CD4-positive, CD25-positive, alpha-beta regulatory T cell (primary cell): ENCODE measurements around the gene ZNF804B. TPM values are rescaled to one million over a fixed set of nuclear protein-coding genes. Genes with fewer than 3 reads are reported as not detected.
A peak's percentile ranks its signal among the peaks of the same experiment; 100 is the strongest.

Experiments
- ATAC-seq, 2 donors: fragments of 150-1000 bp; cut with Tn5 transposase; one replicate each; pipeline ENCODE4 v1.10.0; 2021; ENCODE audit warnings: low read depth in 2 of 2, moderate number of reproducible peaks in 2 of 2, moderate library complexity in 1 of 2
- DNase-seq, 3 donors: peaks; one replicate each; pipeline versions ENCODE4 v3.0.0 to v3.0.0-alpha.2; 2012 to 2022; ENCODE audit warnings: mixed read lengths in 1 of 3
- H3K27ac ChIP-seq: one replicate; pipeline ENCODE4 v1.7.0; 2013; ENCODE audit warnings: mild to moderate bottlenecking, low read length; ENCODE audit not compliant: insufficient read depth, poor library complexity, severe bottlenecking
- H3K27me3 ChIP-seq: one replicate; pipeline ENCODE4 v1.7.0; 2013; ENCODE audit warnings: low read length; ENCODE audit not compliant: control insufficient read depth, insufficient read depth
- H3K36me3 ChIP-seq: one replicate; pipeline ENCODE4 v1.7.0; 2013; ENCODE audit warnings: mild to moderate bottlenecking, low read length, moderate library complexity; ENCODE audit not compliant: control insufficient read depth, insufficient read depth
- H3K4me1 ChIP-seq: 2 replicates; pipeline ENCODE4 v1.7.0; 2013; ENCODE audit warnings: mild to moderate bottlenecking, low read length; ENCODE audit not compliant: insufficient read depth, control insufficient read depth, poor library complexity, severe bottlenecking
- H3K4me3 ChIP-seq: one replicate; pipeline ENCODE4 v1.7.0; 2013; ENCODE audit warnings: low read depth, mild to moderate bottlenecking, low read length, moderate library complexity
- H3K9me3 ChIP-seq, 2 experiments: 1 replicate in 1 of 2; 2 replicates in 1 of 2; pipeline ENCODE4 v1.7.0; 2013; ENCODE audit warnings: low read length in 2 of 2, mild to moderate bottlenecking in 1 of 2, moderate library complexity in 1 of 2; ENCODE audit not compliant: control insufficient read depth in 2 of 2
- H3K27ac Mint-ChIP-seq, 3 donors: one replicate each; pipeline ENCODE4 v1.8.0; 2020 to 2022; ENCODE audit warnings: mild to moderate bottlenecking in 3 of 3, mixed read lengths in 3 of 3, moderate library complexity in 2 of 3
- H3K27me3 Mint-ChIP-seq: one replicate; pipeline ENCODE4 v1.8.0; 2022; ENCODE audit warnings: mild to moderate bottlenecking, mixed read lengths
- H3K36me3 Mint-ChIP-seq: one replicate; pipeline ENCODE4 v1.8.0; 2020; ENCODE audit warnings: mixed read lengths
- H3K4me1 Mint-ChIP-seq, 4 donors: one replicate each; pipeline ENCODE4 v1.8.0; 2020 to 2022; ENCODE audit warnings: mixed read lengths in 4 of 4, mild to moderate bottlenecking in 1 of 4
- H3K4me3 Mint-ChIP-seq, 4 donors: one replicate each; pipeline ENCODE4 v1.8.0; 2020 to 2022; ENCODE audit warnings: mild to moderate bottlenecking in 4 of 4, mixed read lengths in 4 of 4, moderate library complexity in 3 of 4
- H3K9me3 Mint-ChIP-seq, 7 donors: one replicate each; pipeline ENCODE4 v1.8.0; 2020 to 2022; ENCODE audit warnings: mixed read lengths in 7 of 7, mild to moderate bottlenecking in 3 of 7, moderate library complexity in 2 of 7
- polyA plus RNA-seq, 4 donors: library from polyadenylated mRNA; unstranded; fragments of 300-500 nt; fragmentation: Illumina TruSeq; gene quantifications; one replicate each; pipeline ENCODE4 v1.2.3, GENCODE V29; 2021
- total RNA-seq: library from RNA; stranded (reverse); gene quantifications from one replicate; pipeline ENCODE4 v1.2.3, GENCODE V29; 2022

Gene ZNF804B
- total and polyA plus RNA-seq, 5 donors from 2014 or later, result not detected

DNA sequence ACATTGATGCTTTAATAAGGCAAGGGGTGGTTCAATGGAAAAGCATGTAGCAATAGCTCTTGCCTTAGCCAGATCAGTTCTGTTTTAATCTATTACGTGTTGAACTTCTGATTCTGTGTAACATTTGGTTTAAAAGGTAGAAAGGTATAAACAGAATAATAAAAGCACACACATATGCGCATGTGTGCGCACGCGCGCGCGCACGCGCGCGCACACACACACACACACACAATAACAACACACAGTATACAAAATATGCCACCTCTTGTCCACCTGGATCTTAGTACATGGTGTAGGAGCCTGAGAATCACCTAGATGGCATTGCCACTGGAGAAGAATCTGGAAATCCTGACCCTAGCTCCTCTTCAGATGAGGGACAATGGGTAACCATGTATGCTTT lies 85.6 kb downstream of the ZNF804B start:
- Histone ChIP-seq H3K36me3 (no peaks in the 10 kb centered on the region), H3K4me1 (no peaks in the 10 kb centered on the region), H3K4me3 (no peak overlapping the region), H3K27me3 (no peaks in the 10 kb centered on the region), H3K27ac (no peak overlapping the region), H3K9me3 (no peaks in the 10 kb centered on the region)
- no peak overlapping the region for H3K27ac Mint-ChIP-seq
- no peaks in the 10 kb centered on the region for H3K27me3 Mint-ChIP-seq
- H3K4me3 Mint-ChIP-seq, result no peak overlapping the region
- DNase-seq, result no peak
- H3K9me3 Mint-ChIP-seq, result peaks cover 0 to 7% (median 1%) of the 10 kb centered on the region in 7 donors
- H3K36me3 Mint-ChIP-seq, result no peaks in the 10 kb centered on the region
- H3K4me1 Mint-ChIP-seq, result no peaks in the 10 kb centered on the region
- no peak for ATAC-seq

DNA sequence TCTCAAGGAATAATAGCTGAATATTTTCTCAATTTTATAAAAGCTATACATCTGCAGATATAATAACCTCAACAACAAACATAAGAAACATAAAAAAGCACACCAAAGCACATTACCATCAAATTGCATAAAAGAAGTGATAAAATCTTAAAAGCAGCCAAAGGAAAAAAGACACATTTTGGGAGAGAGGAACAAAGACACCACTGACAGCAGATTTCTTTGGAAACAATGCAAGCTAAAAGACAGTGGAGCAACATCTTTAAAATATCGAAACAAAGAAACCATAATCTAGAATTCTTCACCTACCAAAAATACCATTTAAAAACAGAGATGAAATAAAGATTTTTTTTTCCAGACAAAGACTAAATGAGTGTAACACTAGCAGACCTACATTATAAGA lies 91.7 kb downstream of the ZNF804B start:
- peaks cover 0 to 6% (median 4%) of the 10 kb centered on the region in 7 donors for H3K9me3 Mint-ChIP-seq
- Histone ChIP-seq H3K4me1 (no peaks in the 10 kb centered on the region), H3K9me3 (no peaks in the 10 kb centered on the region), H3K36me3 (no peaks in the 10 kb centered on the region), H3K27me3 (no peaks in the 10 kb centered on the region), H3K27ac (no peak overlapping the region), H3K4me3 (no peak overlapping the region)
- no peaks in the 10 kb centered on the region for H3K27me3 Mint-ChIP-seq
- H3K36me3 Mint-ChIP-seq, result no peaks in the 10 kb centered on the region
- DNase-seq (no peak), ATAC-seq (no peak)
- H3K4me1 Mint-ChIP-seq, result no peaks in the 10 kb centered on the region
- peak overlapping the region in 1 of 3 donors; percentile 16 for H3K27ac Mint-ChIP-seq
- H3K4me3 Mint-ChIP-seq, result peak overlapping the region in 1 of 4 donors; percentile 40

DNA sequence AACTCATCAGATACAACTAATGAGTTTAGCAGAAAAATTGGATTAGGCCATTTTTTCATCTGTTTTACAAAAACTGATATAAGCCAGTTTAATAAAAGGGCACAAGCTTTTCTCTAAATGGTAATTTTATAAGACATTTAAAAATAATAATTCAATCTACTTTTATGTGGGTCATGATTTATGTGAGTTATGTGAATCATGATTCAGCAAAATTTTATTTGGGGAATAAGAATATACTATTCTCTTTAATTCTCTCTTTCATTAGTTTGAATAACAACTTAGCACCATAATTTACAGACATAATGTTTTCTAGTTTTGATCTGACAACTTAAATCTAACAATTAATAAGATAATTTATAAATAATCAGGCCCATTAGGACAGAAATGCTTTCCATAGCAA lies 99.8 kb downstream of the ZNF804B start:
- Mint-ChIP-seq H3K27me3 (no peaks in the 10 kb centered on the region), H3K9me3 (peaks cover 0 to 6% (median 4%) of the 10 kb centered on the region in 7 donors), H3K36me3 (no peaks in the 10 kb centered on the region), H3K4me1 (no peaks in the 10 kb centered on the region), H3K4me3 (no peak overlapping the region), H3K27ac (no peak overlapping the region)
- no peak overlapping the region for H3K27ac ChIP-seq
- H3K4me1 ChIP-seq, result no peaks in the 10 kb centered on the region
- no peaks in the 10 kb centered on the region for H3K27me3 ChIP-seq
- ATAC-seq (no peak), DNase-seq (no peak)
- H3K4me3 ChIP-seq, result no peak overlapping the region
- no peaks in the 10 kb centered on the region for H3K36me3 ChIP-seq
- no peaks in the 10 kb centered on the region for H3K9me3 ChIP-seq

DNA sequence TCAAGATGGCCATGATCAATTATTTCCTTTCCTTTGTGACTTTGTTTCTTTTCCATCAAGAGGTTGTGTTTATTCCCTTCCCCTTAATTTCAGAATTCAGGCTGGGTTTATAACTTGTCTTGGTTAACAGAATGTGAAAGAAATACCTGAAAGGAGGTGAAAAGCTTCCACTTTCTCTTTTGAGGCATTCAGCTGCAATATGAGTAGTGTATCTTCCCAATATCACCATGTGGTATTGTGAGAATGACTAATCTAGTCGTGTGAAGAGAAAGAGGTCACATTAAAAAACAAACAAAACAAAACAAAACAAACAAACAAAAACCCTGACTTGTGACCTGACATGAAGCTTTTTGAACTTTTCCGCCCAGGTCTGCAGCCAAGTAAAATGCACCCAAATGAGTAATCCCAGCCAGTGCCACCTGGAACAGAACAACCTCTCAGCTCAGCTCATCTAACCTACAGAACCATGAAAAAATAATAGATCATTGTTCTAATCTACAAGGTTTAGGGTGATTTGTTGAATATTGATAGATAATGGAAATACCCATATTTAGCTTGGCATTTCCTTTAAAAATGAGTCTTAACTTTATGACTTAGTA lies 106.9 kb downstream of the ZNF804B start:
- H3K9me3 Mint-ChIP-seq, result peaks cover 0 to 11% (median 3%) of the 10 kb centered on the region in 7 donors
- Histone ChIP-seq H3K27me3 (no peaks in the 10 kb centered on the region), H3K27ac (no peak overlapping the region), H3K4me1 (no peaks in the 10 kb centered on the region), H3K9me3 (peaks cover 0 to 3% of the 10 kb centered on the region in 2 experiments), H3K36me3 (no peaks in the 10 kb centered on the region), H3K4me3 (no peak overlapping the region)
- no peak for ATAC-seq
- no peak for DNase-seq
- no peaks in the 10 kb centered on the region for H3K4me1 Mint-ChIP-seq
- H3K27ac Mint-ChIP-seq, result no peak overlapping the region
- H3K27me3 Mint-ChIP-seq, result no peaks in the 10 kb centered on the region
- H3K4me3 Mint-ChIP-seq, result no peak overlapping the region
- H3K36me3 Mint-ChIP-seq, result no peaks in the 10 kb centered on the region

DNA sequence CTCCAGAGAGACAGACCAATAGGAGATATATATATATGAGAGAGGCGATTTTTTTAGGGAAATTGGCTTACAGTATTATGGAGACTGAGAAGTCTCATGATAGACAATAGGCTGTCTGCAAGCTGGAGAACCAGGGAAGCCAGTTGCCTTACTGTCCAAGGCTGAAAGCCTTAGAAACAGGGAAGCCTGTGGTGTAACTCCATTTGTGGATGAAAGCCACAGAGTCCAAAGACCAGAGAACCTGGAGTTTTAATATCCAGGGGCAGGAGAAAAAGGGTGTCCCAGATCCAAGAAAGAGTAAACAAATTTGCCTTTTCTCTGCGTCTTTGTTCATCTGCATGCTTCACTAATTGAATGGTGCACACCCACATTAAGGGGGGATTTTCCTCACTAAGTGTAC lies 107.7 kb downstream of the ZNF804B start:
- Histone ChIP-seq H3K27ac (no peak overlapping the region), H3K36me3 (no peaks in the 10 kb centered on the region), H3K4me1 (no peaks in the 10 kb centered on the region), H3K9me3 (peaks cover 0 to 3% of the 10 kb centered on the region in 2 experiments), H3K27me3 (no peaks in the 10 kb centered on the region), H3K4me3 (no peak overlapping the region)
- Mint-ChIP-seq H3K27ac (no peak overlapping the region), H3K9me3 (peaks cover 0 to 11% (median 3%) of the 10 kb centered on the region in 7 donors), H3K4me3 (no peak overlapping the region), H3K27me3 (no peaks in the 10 kb centered on the region), H3K4me1 (no peaks in the 10 kb centered on the region), H3K36me3 (no peaks in the 10 kb centered on the region)
- DNase-seq (no peak), ATAC-seq (peak in 1 of 2 donors; percentile 31)

DNA sequence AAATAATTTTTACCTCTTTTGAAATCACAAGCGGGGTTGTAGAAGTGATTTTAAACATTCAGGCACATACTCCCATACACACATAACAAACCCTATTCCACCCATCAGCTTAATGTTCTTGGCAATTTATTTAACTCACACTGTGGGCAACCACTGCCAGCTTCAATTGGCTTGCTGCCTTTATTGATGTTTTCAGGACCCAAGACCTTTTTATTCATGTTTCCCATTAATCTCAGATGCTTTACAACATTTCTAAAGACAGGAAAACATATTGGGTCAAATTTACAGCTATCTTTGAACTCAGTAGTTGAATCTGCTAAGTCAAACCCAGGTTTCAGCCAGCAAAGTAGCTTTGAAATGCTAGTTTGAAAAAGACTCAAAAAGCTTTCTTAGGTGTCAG lies 109.0 kb downstream of the ZNF804B start:
- H3K27me3 ChIP-seq, result no peaks in the 10 kb centered on the region
- Mint-ChIP-seq H3K4me3 (no peak overlapping the region), H3K27me3 (no peaks in the 10 kb centered on the region), H3K4me1 (no peaks in the 10 kb centered on the region), H3K9me3 (peaks cover 0 to 11% (median 3%) of the 10 kb centered on the region in 7 donors), H3K27ac (no peak overlapping the region), H3K36me3 (no peaks in the 10 kb centered on the region)
- no peaks in the 10 kb centered on the region for H3K4me1 ChIP-seq
- no peaks in the 10 kb centered on the region for H3K36me3 ChIP-seq
- DNase-seq (no peak), ATAC-seq (no peak)
- H3K9me3 ChIP-seq, result peaks cover 0 to 3% of the 10 kb centered on the region in 2 experiments
- H3K4me3 ChIP-seq, result no peak overlapping the region
- H3K27ac ChIP-seq, result no peak overlapping the region

DNA sequence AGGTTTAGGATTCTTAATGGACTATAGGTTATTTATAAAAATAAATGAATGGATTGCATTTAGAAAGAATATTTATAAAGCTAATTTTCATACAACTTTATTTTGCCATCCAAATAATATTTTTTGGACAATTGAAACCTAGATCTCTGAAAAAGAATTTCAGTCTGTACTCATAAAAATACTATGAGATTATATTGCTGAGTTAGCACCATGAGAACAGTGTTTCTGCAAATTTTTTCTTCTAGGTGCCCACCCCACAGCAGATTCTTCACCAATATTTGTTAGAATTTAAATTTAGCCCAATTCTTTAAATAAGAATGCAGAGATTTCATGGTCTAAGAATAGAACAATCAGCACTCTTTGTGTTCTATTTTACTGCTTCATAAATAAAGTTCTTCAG lies 121.6 kb downstream of the ZNF804B start:
- ATAC-seq, result no peak
- no peaks in the 10 kb centered on the region for H3K4me1 Mint-ChIP-seq
- H3K9me3 Mint-ChIP-seq, result peaks cover 0 to 6% (median 2%) of the 10 kb centered on the region in 7 donors

DNA sequence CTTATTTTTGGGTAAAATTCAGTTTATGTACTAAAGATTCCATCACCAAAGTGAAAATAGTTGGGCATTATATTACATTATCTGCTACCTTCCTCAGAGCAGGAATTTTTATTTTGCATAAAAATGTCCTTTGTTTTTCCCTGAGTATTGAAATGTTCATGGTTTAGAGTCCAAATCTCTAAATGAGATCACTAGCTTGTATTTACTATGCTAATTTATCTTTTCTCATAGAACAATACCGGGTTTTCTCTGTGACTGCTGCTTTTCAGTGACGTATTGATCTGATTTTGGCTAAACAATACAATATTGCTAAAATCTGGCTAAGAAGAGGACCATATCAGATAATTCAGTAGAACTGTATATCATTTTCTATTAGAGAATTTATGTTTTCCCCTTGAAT lies 125.6 kb downstream of the ZNF804B start:
- no peak overlapping the region for H3K4me3 Mint-ChIP-seq
- H3K27me3 ChIP-seq, result no peaks in the 10 kb centered on the region
- no peaks in the 10 kb centered on the region for H3K27me3 Mint-ChIP-seq
- no peak overlapping the region for H3K27ac Mint-ChIP-seq
- no peak overlapping the region for H3K4me3 ChIP-seq
- no peaks in the 10 kb centered on the region for H3K36me3 ChIP-seq
- H3K9me3 ChIP-seq, result no peaks in the 10 kb centered on the region
- no peak for ATAC-seq
- no peaks in the 10 kb centered on the region for H3K4me1 Mint-ChIP-seq
- no peaks in the 10 kb centered on the region for H3K4me1 ChIP-seq
- no peaks in the 10 kb centered on the region for H3K36me3 Mint-ChIP-seq
- peaks cover 0 to 5% (median 0%) of the 10 kb centered on the region in 7 donors for H3K9me3 Mint-ChIP-seq
- H3K27ac ChIP-seq, result no peak overlapping the region
- no peak for DNase-seq

More for the DNA sequence above, 121.6 kb downstream of the ZNF804B start:
- Mint-ChIP-seq H3K36me3 (no peaks in the 10 kb centered on the region), H3K27me3 (no peaks in the 10 kb centered on the region), H3K4me3 (no peak overlapping the region), H3K27ac (no peak overlapping the region)
- H3K36me3 ChIP-seq, result no peaks in the 10 kb centered on the region
- H3K27ac ChIP-seq, result no peak overlapping the region
- H3K4me1 ChIP-seq, result no peaks in the 10 kb centered on the region
- H3K4me3 ChIP-seq, result no peak overlapping the region
- no peak for DNase-seq
- H3K27me3 ChIP-seq, result no peaks in the 10 kb centered on the region
- no peaks in the 10 kb centered on the region for H3K9me3 ChIP-seq
